Suppressor macrophage treated with lipopolysaccharide for 4 hours (primary cell): ENCODE data around the gene TRIM69.
"Not testable (repeated sequence)": the region's sequence is repeated elsewhere in the genome, so short reads cannot be mapped to it uniquely, and the experiment has no call there.

Experiments used
- DNase-seq: peaks from one replicate; pipeline ENCODE4 v3.0.0-alpha.2; 2020

Gene TRIM69

DNA sequence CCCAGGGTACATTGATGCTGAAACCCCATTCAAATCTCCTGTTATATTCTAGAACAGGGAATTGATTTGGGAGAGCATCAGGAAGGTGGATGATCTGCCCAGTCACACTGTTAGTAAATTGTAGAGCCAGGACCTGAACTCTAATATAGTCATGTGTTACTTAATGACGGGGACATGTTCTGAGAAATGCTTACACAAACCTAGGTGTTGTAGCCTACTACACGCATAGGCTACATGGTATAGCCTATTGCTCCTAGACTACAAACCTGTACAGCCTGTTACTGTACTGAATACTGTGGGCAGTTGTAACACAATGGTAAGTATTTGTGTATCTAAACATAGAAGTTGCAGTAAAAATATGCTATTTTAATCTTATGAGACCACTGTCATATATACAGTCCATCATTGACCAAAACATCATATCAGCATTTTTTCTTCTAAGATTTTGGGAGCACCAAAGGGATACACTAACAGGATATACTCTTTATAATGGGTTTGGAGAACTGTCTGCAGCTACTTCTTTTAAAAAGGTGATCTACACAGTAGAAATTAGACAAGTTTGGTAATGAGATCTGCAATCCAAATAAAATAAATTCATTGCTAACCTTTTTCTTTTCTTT is 19.2 kb upstream of the TRIM69 start:
- DNase-seq = no peak

DNA sequence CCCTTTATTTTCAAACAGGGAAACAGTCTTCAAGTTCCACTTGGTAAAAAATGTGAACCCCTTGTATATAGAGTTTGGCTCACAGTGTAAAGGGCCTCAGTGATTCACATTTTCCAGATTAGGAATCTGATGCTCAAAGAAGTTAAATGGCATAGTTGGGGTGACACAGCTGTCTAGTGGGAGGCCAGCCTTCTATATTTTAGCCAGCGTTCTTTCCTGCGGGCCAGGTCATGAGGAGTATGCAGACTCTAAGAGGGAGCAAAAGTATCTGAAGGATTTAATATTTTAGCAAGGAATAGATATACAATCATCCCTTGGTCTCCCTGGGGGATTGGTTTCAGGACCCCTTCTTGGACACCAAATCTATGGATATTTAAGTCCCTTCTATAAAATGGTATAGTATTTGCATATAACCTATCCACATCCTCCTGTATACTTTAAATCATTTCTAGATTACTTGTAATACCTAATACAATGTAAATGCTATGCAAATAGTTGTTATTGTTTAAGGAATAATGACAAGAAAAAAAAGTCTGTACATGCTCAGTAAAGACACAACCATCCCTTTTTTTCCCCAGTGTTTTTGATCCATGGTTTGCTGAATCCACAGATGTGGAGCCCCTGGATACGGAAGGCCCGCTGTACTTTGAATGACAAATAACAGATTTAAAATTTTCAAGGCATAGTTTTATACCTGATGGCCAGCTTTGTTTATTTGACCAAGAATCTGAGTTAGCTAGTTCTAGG is 18.0 kb upstream of the TRIM69 start:
- DNase-seq = no peak

DNA sequence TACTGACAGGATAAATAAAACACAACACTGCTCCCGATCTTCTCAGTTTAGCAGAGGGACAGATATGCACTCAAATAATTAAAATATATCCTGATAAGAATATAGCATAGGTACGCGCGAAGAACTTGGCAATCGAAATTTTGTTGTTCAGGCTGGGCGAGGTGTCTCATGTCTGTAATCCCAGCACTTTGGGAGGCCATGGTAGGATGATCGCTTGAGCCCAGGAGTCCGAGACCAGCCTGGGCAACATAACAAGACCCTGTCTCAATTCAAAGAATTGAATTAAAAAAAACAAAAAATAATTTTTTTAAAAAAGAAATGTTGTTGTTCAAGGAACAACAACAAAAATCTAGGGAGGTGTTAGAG is 17.4 kb upstream of the TRIM69 start:
- DNase-seq = no peak

DNA sequence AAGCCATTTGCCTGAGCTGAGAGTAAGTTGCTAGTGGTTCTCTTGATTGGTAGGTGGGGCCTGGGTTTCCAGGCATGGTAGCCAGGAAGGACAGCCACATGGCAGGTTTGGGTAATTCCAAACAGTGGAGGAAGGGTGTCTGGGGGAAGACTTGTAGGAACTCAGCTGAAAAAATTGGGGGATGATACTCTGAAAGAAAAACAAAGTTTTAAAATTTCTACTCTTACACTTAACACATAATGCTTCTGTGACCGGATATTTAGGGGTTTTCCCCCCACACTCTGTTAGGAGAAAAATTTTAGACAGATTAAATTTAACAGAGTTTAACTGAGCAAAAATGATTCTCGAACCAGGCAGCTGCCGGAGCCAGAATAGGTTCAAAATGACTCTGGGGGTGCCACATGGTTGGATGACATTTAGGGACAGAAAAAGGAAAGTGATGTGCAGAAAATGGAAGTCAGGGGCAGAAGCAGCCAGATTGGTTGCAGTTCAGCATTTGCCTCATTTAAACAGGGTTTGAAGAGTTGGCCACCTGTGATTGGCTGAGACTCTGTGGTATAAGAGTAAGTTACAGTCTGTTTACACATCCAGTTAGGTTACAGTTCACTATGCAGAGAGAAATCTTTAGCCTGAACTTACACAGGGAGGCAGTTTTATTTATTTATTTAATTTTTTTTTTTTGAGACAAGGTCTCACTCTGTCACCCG is 16.9 kb upstream of the TRIM69 start:
- peak; percentile 46 for DNase-seq

DNA sequence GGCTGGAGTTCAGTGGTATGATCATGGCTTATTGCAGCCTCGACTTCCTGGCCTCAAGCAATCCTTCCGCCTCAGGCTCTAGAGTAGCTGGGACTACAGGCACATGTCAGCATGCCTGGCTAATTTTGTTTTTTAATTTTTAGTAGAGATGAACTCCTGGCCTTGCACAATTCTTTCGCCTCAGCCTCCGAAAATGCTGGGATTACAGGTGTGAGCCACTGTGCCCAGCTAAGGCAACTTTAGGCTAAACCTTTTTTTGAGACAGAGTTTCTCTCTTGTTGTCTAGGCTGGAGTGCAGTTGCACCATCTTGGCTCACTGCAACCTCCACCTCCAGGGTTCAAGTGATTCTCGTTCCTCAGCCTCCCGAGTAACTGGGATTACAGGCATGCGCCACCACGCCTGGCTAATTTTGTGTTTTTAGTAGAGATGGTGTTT is 16.3 kb upstream of the TRIM69 start:
- not testable (repeated sequence) for DNase-seq

DNA sequence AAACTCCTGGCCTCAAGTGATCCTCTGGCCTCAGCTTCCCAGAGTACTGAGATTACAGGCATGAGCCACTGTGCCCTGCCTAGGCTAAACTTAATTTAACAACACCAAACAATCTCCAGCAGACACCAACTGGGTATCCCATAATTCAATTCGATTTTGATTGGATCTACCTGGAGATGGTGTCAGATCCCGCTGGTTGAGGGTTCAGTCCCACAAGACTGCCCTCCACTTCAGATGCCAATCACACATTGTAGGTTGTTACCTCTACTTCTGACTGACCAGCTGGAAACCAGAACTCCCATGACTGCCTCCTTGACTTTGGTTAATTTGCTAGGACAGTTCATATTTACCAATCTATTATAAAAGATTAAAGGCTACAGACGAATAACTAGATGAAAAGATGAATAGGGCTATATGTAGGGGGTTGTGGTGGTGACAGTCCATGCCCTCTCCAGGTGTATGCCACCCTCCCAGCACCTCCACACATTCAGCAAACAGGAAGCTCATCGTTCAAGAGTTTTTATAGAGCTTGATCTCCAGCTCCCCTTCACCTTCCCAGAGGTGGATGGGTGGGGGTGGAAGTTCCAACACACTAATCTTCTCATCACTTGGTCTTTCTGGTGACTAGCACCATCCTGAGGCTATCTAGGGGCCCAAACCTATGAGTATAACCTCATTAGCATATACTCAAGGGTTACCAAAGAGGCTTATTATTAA is 15.7 kb upstream of the TRIM69 start:
- DNase-seq = no peak

DNA sequence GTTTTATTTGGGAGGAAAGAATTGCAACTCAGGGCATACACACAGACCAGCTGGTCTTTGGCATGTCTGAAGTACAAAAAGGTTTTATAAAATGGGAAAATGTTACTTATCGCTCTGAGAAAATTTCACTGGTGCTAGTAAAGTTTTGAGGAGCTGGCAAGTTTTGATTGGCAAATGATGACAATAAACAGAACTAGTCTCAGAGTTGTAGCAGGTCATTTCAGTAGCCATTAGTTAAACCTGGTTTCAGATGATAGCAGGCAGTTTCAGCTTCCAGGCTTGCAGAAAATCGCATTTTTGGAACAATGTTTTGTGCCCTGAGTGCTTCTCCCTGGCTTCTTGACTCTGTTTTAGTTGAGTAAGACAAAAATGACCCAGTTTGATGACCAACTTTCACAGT is 14.3 kb upstream of the TRIM69 start:
- no peak for DNase-seq

DNA sequence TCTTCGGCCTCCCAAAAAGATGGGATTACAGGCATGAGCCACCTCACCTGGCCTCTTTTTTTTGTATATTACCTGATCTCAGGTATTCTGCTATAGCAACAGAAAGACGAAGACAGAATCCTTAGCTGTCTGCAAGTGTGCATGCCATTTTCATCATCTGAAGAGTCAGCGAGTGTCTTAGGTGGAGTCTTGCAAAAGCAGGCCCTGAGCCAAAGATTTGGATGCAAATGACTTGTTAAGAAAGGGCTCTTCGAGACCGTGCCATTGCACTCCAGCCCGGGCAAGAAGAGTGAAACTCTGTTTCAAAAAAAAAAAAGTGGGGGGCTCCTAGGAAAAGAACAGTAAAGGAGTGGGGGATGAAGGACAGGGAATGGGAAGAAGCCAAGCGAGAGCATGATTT is 10.2 kb upstream of the TRIM69 start:
- peak; percentile 54 for DNase-seq

DNA sequence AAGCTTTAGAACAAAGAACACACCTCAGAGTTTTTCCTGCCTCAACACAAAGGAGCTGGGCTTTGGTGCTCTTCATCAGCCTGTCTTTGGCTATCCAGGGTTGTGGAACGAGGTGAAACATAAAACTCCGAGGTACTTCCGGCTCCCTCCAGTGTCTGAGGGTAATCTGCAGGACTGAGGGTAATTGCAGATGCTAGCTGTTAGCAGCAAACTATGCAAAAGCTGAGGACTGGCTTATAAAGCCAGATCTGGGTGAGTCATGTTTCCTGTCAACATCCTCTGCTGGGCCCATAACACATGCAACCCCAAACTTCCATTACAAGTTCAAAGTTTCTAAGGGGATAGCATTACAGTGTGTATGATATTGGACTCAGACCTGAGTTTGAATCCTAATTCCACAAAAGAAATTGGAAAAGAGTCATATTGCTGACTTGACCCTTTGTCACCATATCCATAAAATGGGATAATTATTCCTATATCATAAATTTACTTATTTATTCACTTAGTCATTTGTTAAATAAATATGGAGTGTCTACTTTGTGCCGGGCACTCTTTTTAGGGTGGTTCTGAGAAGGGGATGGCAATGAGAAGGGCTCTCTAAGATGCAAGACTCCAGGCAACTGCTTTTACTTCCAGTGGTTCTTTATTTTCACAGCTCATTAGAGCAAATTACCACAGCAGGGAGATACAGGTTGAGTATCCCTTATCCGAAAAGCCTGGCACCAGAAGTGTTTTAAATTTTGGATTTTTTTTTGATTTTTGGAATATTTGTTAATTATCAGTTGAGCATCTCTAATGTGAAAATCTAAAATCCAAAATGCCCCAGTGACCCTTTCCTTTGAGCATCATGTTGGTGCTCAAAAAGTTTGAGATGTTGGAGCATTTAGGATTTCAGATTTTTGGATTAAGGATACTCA is 9.5 kb upstream of the TRIM69 start:
- DNase-seq = peak; percentile 90

DNA sequence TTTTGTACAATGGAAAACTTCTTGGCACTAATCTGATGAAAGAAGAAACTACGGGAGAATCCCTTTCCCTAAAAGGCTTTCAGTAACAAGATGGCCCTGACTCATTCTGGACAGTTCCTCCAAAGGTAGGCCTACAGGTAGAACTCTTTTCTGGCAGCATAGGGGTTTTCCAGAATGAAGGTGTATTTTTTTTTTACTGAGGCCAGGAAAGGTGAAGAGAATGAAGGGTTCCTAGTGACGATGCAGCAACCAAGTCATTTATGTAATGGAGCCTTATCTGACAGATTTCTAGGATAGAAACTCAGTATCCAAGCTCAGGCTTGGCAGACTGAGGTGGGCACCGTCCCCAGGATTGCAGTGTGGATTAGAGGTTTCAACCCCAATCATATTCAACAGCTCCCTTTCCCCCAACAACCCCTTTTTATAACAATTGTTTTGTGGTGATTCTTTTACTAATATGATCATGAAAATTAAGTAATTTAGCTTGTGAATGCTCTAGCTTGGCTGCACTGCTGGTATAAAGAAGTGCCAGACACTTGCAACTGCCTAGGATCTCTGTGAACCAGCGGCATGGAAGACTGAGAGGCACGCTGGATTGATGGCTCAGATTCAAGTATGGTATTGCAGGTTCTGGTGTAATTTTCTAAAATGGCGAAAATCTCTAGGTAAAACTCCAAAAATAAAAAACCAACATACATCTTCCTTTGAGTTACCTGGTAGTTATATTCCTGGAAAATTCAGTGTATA is 8.7 kb upstream of the TRIM69 start:
- DNase-seq = no peak

DNA sequence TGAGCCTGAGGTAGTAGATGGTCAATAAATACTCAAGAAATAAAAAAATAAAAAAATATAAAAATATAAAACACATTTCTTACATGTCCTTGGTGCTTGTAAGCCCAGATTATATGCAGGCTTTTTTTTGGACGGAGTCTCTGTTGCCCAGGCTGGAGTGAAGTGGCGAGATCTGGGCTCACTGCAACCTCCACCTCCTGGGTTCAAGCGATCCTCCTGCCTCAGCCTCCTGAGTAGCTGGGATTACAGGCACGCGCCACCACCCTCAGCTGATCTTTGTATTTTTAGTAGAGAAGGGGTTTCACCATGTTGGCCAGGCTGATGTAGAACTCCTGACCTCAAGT is 8.1 kb upstream of the TRIM69 start:
- not testable (repeated sequence) for DNase-seq

DNA sequence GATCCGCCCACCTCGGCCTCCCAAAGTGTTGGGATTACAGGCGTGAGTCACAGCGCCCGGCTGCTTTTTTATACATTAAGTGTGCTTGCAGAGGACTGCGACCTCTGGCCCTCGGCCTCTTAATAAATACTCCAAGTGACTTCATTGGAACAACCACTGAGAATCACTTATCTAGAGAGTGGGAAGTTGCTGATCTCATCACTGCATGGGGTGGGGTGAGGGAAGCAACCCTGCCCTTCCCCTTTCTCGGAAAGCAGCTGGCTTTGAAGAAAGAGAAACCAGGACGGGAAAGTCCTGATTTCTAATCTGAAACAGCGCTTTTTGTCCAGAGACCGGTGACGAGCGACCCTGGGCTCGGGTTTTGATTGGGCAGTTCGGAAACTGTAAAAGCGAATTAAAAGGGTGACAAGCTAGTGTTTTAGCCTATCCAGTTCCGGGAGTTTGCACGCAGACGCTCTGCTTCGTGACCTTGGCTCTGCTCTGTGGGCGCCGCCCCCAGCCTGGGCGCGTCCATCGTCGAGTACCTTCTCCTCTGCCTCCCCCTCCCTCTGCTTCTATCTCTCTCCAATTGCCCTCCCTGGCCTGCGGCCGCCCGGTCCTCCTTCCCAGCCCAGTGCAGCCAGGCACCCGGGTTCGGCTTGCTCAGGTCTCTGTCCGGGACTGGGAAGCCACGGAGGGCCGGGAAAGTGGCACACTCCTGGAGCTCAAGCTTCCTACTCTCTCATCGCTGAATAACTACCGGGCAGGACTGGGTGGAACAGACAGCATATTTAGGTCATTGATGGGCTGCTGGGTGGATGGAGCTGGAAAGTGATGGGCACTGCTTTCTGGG is 7.5 kb upstream of the TRIM69 start:
- peak; percentile 99 for DNase-seq

DNA sequence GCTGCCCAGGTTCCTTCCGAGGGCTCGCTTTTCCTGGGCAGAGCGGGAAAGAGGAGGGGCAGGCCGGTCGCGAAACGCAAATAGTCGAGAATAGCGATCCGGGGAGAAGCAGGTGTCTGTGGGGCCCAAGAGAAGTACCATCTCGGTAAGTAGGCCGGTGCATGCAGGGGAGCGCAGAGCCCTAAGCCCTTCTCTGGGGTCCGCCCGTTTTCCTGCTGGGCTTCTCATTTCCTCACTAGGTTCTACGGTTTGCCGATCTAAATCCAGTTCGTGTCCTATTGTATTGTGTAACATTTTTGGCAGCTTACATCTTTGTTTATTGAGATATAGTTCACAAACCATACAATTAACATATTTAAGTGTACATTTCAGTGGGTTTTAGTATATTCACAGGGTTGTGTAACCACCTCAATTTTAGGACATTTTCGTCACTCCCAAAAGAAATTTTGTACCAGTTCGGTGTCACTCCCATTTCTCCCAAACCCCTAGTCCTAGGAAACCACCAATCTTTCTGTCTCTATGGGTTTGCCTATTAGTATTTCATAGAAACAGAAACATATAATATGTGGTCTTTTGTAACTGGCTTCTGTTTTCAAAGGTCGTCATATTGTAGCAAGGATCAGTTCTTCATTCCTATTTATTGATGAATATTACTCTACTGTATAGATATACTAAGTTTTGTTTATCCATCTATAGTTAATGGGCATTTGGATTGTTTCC is 6.8 kb upstream of the TRIM69 start:
- peak; percentile 79 for DNase-seq

DNA sequence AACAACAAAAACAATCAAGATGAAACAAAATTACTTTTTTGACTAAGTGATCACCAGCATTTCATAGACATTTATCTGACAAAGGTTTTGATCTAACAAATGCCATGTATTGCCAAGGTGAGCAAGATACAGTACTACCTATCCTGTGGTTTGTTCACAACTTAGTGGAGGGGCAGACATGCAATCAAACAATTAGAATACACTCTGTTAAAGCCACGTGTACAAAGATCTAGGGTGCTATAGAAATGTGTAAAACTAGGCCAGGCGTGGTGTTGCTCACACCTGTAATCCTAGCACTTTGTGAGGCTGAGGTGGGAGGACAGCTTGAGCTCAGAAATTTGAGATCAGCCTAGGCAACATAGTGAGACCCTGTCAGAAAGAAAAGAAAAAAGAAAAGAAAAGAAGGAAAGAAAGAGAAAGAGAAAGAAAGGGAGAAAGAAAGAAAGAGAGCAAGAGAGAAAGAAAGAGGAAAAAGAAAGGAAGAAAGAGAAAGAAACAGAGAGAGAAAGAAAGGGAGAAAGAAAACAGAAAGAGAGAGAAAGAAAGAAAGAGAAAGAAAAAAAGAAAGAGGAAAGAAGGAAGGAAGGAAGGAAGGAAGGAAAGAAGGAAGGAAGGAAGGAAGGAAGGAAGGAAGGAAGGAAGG is 1.4 kb upstream of the TRIM69 start:
- DNase-seq = no peak

DNA sequence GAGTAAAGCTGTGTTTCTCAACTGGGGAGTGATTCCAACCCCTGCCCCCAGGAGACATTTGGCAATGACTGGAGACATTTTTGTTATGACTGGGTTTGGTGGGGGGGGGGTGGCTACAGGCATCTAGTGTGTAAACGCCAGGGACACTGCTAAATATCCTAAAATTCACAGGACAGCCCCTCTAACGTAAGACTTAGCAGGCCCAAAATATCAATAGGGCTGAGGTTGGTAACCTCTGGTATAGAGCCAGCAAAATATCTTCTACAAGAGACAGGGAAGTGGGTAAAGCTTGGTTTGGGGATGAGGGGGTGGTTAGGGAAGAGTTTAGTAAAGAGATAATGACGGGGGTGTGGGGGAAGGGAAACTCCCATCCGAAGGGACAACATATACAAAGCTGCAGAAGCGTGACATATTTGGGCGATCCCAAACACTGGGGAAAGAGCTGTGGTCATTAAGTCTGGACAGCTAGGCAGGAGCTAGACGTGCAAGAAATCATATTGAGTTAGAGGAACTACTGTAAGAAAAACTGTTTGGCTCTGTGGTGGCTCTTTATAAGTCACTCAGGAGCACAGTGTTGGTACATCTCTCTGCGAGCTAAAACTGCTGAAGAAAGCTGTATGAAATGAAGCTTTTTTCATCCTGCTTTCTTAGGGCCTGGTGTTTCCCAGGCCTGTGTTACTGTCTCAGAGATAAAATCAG is 697 bp upstream of the TRIM69 start:
- peak; percentile 96 for DNase-seq

DNA sequence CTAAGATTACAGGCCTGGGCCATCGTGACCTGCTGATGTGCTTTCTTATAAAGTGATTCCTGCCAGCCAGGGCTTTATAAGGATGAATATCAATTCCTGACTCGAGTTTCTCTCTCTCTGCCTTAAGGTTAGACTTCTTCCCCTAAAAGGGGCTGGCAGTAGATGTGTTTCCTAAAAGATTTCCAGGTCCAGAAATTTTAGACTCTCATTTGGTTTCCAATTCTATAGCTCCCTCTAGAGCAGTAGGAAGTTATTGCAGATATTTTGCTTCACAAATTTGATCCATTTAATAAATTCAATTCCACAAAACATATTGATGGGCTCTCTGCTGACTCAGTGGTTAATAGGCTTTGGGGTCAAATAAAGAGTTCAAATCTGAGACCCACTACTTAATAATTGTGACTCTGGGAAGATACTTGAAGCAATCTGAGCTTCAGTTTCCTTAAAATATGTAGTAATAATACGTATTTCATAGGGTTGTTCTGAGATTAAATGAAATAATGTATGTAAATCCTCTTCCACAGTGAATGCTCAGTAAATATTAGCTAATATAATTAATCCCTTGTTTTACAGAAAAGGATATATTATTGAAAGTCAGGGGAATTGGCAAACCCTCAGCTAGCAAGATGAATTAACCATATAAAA is 2.1 kb downstream of the TRIM69 start:
- peak; percentile 78 for DNase-seq

DNA sequence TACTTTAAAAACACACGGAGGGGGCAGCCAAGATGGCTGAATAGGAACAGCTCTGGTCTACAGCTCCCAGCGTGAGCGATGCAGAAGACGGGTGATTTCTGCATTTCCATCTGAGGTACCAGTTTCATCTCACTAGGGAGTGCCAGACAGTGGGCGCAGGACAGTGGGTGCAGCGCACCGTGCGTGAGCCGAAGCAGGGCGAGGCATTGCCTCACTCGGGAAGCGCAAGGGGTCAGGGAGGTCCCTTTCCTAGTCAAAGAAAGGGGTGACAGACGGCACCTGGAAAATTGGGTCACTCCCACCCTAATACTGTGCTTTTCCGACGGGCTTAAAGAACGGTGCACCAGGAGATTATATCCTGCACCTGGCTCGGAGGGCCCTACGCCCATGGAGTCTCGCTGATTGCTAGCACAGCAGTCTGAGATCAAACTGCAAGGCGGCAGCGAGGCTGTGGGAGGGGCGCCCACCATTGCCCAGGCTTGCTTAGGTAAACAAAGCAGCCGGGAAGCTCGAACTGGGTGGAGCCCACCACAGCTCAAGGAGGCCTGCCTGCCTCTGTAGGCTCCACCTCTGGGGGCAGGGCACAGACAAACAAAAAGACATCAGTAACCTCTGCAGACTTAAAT is 3.0 kb downstream of the TRIM69 start:
- not testable (repeated sequence) for DNase-seq

DNA sequence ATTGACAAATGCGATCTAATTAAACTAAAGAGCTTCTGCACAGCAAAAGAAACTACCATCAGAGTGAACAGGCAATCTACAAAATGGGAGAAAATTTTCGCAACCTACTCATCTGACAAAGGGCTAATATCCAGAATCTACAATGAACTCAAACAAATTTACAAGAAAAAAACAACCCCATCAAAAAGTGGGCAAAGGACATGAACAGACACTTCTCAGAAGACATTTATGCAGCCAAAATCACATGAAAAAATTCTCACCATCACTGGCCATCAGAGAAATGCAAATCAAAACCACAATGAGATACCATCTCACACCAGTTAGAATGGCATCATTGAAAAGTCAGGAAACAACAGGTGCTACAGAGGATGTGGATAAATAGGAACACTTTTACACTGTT is 7.1 kb downstream of the TRIM69 start:
- not testable (repeated sequence) for DNase-seq
